IMR-90 (cell line): ENCODE data around the gene KIAA1614. TPM values are rescaled to one million over a fixed set of nuclear protein-coding genes. Genes with fewer than 3 reads are reported as not detected.

Experiments used
- ATAC-seq: fragments of 200-7000 bp; cut with Tn5 transposase; 2 replicates; pipeline ENCODE4 v1.9.1; 2020; ENCODE audit warnings: low read depth, mild to moderate bottlenecking, moderate library complexity
- BruUV-seq: library from RNA; stranded (reverse); fragments of 400-500 nt; replicated peaks from 2 replicates; lab custom pipeline; 2021; lab: Mats Ljungman, UMichigan
- CTCF ChIA-PET: fragments of 300-600 bp; formaldehyde crosslinking; extraction: SDS; loops from one replicate; lab custom pipeline; 2021; ENCODE audit warnings: antibody characterized with exemption; lab: Yijun Ruan, JAX
- POLR2A ChIA-PET: fragments of 300-600 bp; sonication (Branson Sonifier 250); formaldehyde crosslinking; loops from one replicate; lab custom pipeline; 2022; ENCODE audit warnings: antibody characterized with exemption; ENCODE audit not compliant: unreplicated experiment; lab: Charles Lee
- DNase-seq: peaks from one replicate; pipeline ENCODE4 v3.0.0; 2013
- H2AFZ ChIP-seq: replicated peaks from 2 replicates; pipeline ENCODE3; 2013; ENCODE audit warnings: low read length, mild to moderate bottlenecking; ENCODE audit not compliant: poor library complexity
- H2AK5ac ChIP-seq: 2 replicates; pipeline ENCODE4 v1.6.1; 2013; ENCODE audit warnings: low read depth, low read length, inconsistent platforms
- H2AK9ac ChIP-seq: replicated peaks from 2 replicates; pipeline ENCODE3; 2013; ENCODE audit warnings: mild to moderate bottlenecking, low read depth, low read length, moderate library complexity; ENCODE audit not compliant: poor library complexity
- H2BK120ac ChIP-seq: 2 replicates; pipeline ENCODE4 v1.6.1; 2013; ENCODE audit warnings: low read depth, low read length, inconsistent platforms
- H2BK15ac ChIP-seq: 3 replicates; pipeline ENCODE4 v1.6.1; 2013; ENCODE audit warnings: low read depth, low read length, inconsistent platforms
- H2BK20ac ChIP-seq: 2 replicates; pipeline ENCODE4 v1.6.1; 2013; ENCODE audit warnings: low read depth, mild to moderate bottlenecking, inconsistent platforms, low read length, moderate library complexity
- H2BK5ac ChIP-seq: 2 replicates; pipeline ENCODE4 v1.6.1; 2013; ENCODE audit warnings: mild to moderate bottlenecking, low read depth, low read length, inconsistent platforms; ENCODE audit not compliant: poor library complexity, severe bottlenecking
- H3K14ac ChIP-seq: replicated peaks from 2 replicates; pipeline ENCODE4 v1.6.1; 2013; ENCODE audit warnings: low read depth, low read length, inconsistent platforms
- H3K18ac ChIP-seq: 2 replicates; pipeline ENCODE4 v1.6.1; 2013; ENCODE audit warnings: low read depth, low read length, control low read depth
- H3K23ac ChIP-seq: 2 replicates; pipeline ENCODE4 v1.6.1; 2013; ENCODE audit warnings: low read depth, low read length, inconsistent platforms
- H3K27ac ChIP-seq: 2 replicates; pipeline ENCODE4 v1.5.1; 2013; ENCODE audit warnings: mild to moderate bottlenecking, control low read depth, low read length; ENCODE audit not compliant: insufficient read depth
- H3K27me3 ChIP-seq: 2 replicates; pipeline ENCODE4 v1.6.1; 2013; ENCODE audit warnings: low read length; ENCODE audit not compliant: control insufficient read depth, insufficient read depth
- H3K36me3 ChIP-seq: 2 replicates; pipeline ENCODE4 v1.6.1; 2013; ENCODE audit warnings: low read length, mixed read lengths; ENCODE audit not compliant: control insufficient read depth, insufficient read depth
- H3K4ac ChIP-seq: 2 replicates; pipeline ENCODE4 v1.6.1; 2013; ENCODE audit warnings: low read depth, low read length, inconsistent platforms
- H3K4me1 ChIP-seq: 2 replicates; pipeline ENCODE4 v1.6.1; 2013; ENCODE audit warnings: low read length, mixed read lengths; ENCODE audit not compliant: control insufficient read depth, insufficient read depth
- H3K4me2 ChIP-seq: 2 replicates; pipeline ENCODE4 v1.6.1; 2013; ENCODE audit warnings: low read depth, mild to moderate bottlenecking, control low read depth, low read length, moderate library complexity
- H3K4me3 ChIP-seq: 2 replicates; pipeline ENCODE4 v1.5.1; 2013; ENCODE audit warnings: low read depth, mild to moderate bottlenecking, control low read depth, low read length, moderate library complexity; ENCODE audit not compliant: insufficient read depth
- H3K56ac ChIP-seq: 2 replicates; pipeline ENCODE4 v1.6.1; 2013; ENCODE audit warnings: low read length, inconsistent platforms; ENCODE audit not compliant: insufficient read depth; ENCODE audit errors: extremely low read depth
- H3K79me1 ChIP-seq, 2 experiments: 2 replicates each; pipeline ENCODE4 v1.6.1; 2013; ENCODE audit warnings: low read length in 2 of 2, inconsistent platforms in 1 of 2, low read depth in 1 of 2
- H3K9ac ChIP-seq: 2 replicates; pipeline ENCODE4 v1.6.1; 2013; ENCODE audit warnings: low read depth, low read length, control low read depth
- H3K9me1 ChIP-seq: 2 replicates; pipeline ENCODE4 v1.6.1; 2013; ENCODE audit warnings: low read length, inconsistent platforms; ENCODE audit not compliant: insufficient read depth
- H3K9me3 ChIP-seq: 2 replicates; pipeline ENCODE4 v1.6.1; 2013; ENCODE audit warnings: low read length; ENCODE audit not compliant: control insufficient read depth, insufficient read depth
- H4K20me1 ChIP-seq: 2 replicates; pipeline ENCODE4 v1.6.1; 2013; ENCODE audit warnings: low read length, inconsistent platforms; ENCODE audit not compliant: insufficient read depth
- H4K5ac ChIP-seq: 2 replicates; pipeline ENCODE4 v1.6.1; 2013; ENCODE audit warnings: mild to moderate bottlenecking, low read depth, low read length, control low read depth
- H4K8ac ChIP-seq, 2 experiments: 2 replicates each; pipeline ENCODE4 v1.6.1; 2013; ENCODE audit warnings: low read depth in 2 of 2, low read length in 2 of 2, control low read depth in 1 of 2, inconsistent platforms in 1 of 2
- H4K91ac ChIP-seq: 2 replicates; pipeline ENCODE4 v1.6.1; 2013; ENCODE audit warnings: low read depth, low read length, inconsistent platforms; ENCODE audit not compliant: insufficient read depth
- BHLHE40 ChIP-seq: fragments of 150-350 bp; IDR thresholded peaks from 2 replicates; pipeline ENCODE4 v1.6.1; 2016; ENCODE audit warnings: mild to moderate bottlenecking, low read depth, low read length
- CHD1 ChIP-seq: IDR thresholded peaks from 2 replicates; pipeline ENCODE4 v1.6.1; 2012; ENCODE audit warnings: low read depth, low read length, improper control_type of control experiment
- FOS ChIP-seq: fragments of 150-350 bp; IDR thresholded peaks from 2 replicates; pipeline ENCODE4 v1.6.1; 2016; ENCODE audit warnings: low read depth, low read length
- NFE2L2 ChIP-seq: fragments of 150-350 bp; IDR thresholded peaks from 2 replicates; pipeline ENCODE4 v1.6.1; 2016; ENCODE audit warnings: low read depth, mild to moderate bottlenecking, low read length
- RAD21 ChIP-seq: IDR thresholded peaks from 2 replicates; pipeline ENCODE4 v1.6.1; 2012; ENCODE audit warnings: low read length, improper control_type of control experiment
- WGBS, 2 experiments: methylation state at CpG; one replicate each; pipeline versions ENCODE4 v1.1.5 to v1.1.7; 2013; ENCODE audit warnings: missing lambda C conversion rate in 2 of 2; ENCODE audit not compliant: insufficient read length in 1 of 2; ENCODE audit errors: extremely low coverage in 2 of 2; 5-methylcytosine and 5-hydroxymethylcytosine counted together
- dilution Hi-C: fragments of 300-500 bp; cut with HindIII; formaldehyde crosslinking; loops from one replicate; pipeline ENCODE4 v1.14.3; 2018; ENCODE audit warnings: low sequenced_read_pairs; ENCODE audit not compliant: unreplicated experiment
- in situ Hi-C: fragments of 300-500 bp; cut with MboI; formaldehyde crosslinking; loops from 3 replicates; pipeline ENCODE4 v1.14.3; 2019; ENCODE audit warnings: low sequenced_read_pairs, inconsistent platforms, mixed read lengths
- intact Hi-C: fragments of 100-400 bp; cut with micrococcal nuclease; formaldehyde crosslinking; loops from 2 replicates; pipeline ENCODE4 v1.10.0; 2022
- polyA plus RNA-seq, 3 experiments: library from polyadenylated mRNA; depleted of rRNA; stranded (reverse); fragments of >200 nt; gene quantifications; 2 replicates each; pipeline ENCODE4 v1.2.3, GENCODE V29; 2012; ENCODE audit warnings: low replicate concordance in 1 of 3
- total RNA-seq: library from RNA; depleted of rRNA; stranded (reverse); fragments of >200 nt; gene quantifications from 2 replicates; pipeline ENCODE4 v1.2.3, GENCODE V29; 2012
- TF ChIP-seq, protein P1 (sequence below): fragments of 150-350 bp; IDR thresholded peaks from 2 replicates; pipeline ENCODE4 v1.6.1; 2016; ENCODE audit warnings: low read depth, mild to moderate bottlenecking, low read length, moderate library complexity, borderline replicate concordance
- TF ChIP-seq, protein P2 (sequence below): conservative IDR thresholded peaks from 2 replicates; pipeline ENCODE4 v1.5.1; 2012; ENCODE audit warnings: mild to moderate bottlenecking, low read depth, low read length, improper control_type of control experiment
- TF ChIP-seq, protein P3 (sequence below): fragments of 150-350 bp; IDR thresholded peaks from 2 replicates; pipeline ENCODE4 v1.6.1; 2017; ENCODE audit warnings: mild to moderate bottlenecking, antibody characterized with exemption, low read length, low read depth

The KIAA1614 gene
- total and polyA plus RNA-seq, 2 of the 4 experiments (the other 2 are of a cell fraction), result 1.8 to 3.5 TPM

DNA sequence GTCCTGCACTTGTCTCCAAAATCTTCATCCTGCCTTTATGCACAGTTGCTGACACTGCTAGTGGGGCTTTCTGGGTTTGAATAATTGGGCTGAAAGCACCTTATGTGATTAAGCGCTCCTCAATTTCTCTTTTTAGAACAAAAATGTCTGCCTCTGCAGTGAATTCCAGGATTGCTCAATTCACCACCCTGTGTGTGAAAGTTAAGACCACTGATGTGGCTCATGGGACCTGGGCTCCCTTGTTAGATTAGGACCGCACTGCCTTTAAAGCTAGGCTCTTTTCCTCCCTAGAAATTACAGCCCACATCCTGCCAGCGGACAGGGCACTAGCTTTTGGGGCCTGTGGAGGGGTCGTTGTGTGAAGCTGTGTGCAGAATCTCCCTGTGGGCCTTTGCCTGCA lies 18.8 kb downstream of the KIAA1614 start:
- ChIA-PET POLR2A (no interaction called here), CTCF (interaction anchor here (0.7 kb wide), 1 partner anchor 368 kb away, joined by 3 read pairs; no protein-coding TSS in a partner anchor)
- Histone ChIP-seq H3K79me1 (no peaks in the 10 kb centered on the region), H3K9me1 (0 out of 2 replicates have a peak, but pooled peaks cover 5% of the 10 kb centered on the region), H3K23ac (no peak overlapping the region), H2AK5ac (no peak overlapping the region), H4K5ac (no peak overlapping the region), H3K4me2 (no peak overlapping the region), H3K4ac (no peak overlapping the region), H2AK9ac (no peak overlapping the region), H3K14ac (no peak overlapping the region), H2BK20ac (no peak overlapping the region), H2AFZ (no peak overlapping the region), H3K56ac (no peak overlapping the region), H4K8ac (no peak overlapping the region), H4K91ac (no peak overlapping the region), H4K20me1 (peaks cover 3% of the 10 kb centered on the region; the same call in 1 of the 2 replicates), H3K4me3 (no peak overlapping the region), H3K36me3 (peaks cover 23% of the 10 kb centered on the region; the same call in 1 of the 2 replicates), H3K27ac (no peak overlapping the region), H3K4me1 (peaks cover 11% of the 10 kb centered on the region; the same call in 1 of the 2 replicates), H2BK5ac (no peak overlapping the region), H3K27me3 (no peaks in the 10 kb centered on the region), H2BK120ac (no peak overlapping the region), H3K18ac (no peak overlapping the region), H3K9me3 (no peaks in the 10 kb centered on the region), H2BK15ac (no peak overlapping the region), H3K9ac (no peak overlapping the region)
- intact Hi-C loops (no loop called here), dilution Hi-C loops (no loop called here), in situ Hi-C loops (no loop called here)
- WGBS, 2 experiments, result no CpG with 5 or more reads among the region's 4 CpGs
- DNase-seq, result no peak
- no peak for ATAC-seq
- TF ChIP-seq, protein P1, sequence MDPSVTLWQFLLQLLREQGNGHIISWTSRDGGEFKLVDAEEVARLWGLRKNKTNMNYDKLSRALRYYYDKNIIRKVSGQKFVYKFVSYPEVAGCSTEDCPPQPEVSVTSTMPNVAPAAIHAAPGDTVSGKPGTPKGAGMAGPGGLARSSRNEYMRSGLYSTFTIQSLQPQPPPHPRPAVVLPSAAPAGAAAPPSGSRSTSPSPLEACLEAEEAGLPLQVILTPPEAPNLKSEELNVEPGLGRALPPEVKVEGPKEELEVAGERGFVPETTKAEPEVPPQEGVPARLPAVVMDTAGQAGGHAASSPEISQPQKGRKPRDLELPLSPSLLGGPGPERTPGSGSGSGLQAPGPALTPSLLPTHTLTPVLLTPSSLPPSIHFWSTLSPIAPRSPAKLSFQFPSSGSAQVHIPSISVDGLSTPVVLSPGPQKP, result no peak
- TF ChIP-seq FOS, result no peak
- no peak for TF ChIP-seq BHLHE40
- TF ChIP-seq NFE2L2, result no peak
- no peak for TF ChIP-seq CHD1
- TF ChIP-seq, protein P2, sequence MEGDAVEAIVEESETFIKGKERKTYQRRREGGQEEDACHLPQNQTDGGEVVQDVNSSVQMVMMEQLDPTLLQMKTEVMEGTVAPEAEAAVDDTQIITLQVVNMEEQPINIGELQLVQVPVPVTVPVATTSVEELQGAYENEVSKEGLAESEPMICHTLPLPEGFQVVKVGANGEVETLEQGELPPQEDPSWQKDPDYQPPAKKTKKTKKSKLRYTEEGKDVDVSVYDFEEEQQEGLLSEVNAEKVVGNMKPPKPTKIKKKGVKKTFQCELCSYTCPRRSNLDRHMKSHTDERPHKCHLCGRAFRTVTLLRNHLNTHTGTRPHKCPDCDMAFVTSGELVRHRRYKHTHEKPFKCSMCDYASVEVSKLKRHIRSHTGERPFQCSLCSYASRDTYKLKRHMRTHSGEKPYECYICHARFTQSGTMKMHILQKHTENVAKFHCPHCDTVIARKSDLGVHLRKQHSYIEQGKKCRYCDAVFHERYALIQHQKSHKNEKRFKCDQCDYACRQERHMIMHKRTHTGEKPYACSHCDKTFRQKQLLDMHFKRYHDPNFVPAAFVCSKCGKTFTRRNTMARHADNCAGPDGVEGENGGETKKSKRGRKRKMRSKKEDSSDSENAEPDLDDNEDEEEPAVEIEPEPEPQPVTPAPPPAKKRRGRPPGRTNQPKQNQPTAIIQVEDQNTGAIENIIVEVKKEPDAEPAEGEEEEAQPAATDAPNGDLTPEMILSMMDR, result no peak
- TF ChIP-seq, protein P3, sequence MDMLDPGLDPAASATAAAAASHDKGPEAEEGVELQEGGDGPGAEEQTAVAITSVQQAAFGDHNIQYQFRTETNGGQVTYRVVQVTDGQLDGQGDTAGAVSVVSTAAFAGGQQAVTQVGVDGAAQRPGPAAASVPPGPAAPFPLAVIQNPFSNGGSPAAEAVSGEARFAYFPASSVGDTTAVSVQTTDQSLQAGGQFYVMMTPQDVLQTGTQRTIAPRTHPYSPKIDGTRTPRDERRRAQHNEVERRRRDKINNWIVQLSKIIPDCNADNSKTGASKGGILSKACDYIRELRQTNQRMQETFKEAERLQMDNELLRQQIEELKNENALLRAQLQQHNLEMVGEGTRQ, result no peak
- TF ChIP-seq RAD21, result no peak
- no TSS peak for BruUV-seq
